ENCODE data around the gene ZMYND15.
"Not testable (repeated sequence)": the region's sequence is repeated elsewhere in the genome, so short reads cannot be mapped to it uniquely, and the experiment has no call there.

DNA sequence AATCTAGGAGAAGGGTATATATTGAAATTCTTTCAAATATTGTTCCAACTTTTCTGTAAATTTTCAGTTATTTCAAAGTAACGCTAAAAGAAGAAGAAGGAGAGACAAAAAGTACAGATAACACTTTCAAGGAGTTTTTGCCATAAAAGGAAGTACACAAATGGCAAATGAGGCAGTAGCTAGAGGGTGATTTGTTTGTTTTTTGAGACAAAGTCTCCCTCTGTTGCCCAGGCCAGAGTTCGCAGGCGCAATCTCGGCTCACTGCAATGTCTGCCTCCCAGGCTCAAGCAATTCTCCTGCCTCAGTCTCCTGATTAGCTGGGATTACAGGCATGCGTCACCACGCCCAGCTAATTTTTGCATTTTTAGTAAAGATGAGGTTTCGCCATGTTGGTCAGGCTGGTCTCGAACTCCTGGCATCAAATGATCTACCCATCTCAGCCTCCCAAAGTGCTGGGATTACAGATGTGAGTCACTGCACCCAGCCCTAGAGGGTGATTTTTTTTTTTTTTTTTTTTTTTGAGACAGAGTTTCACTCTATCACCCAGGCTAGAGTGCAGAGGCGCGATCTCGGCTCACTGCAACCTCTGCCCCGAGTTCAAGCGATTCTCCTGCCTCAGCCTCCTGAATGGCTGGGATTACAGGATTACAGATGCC lies 40.1 kb upstream of the ZMYND15 start:
- TF ChIP-seq, protein P1, sequence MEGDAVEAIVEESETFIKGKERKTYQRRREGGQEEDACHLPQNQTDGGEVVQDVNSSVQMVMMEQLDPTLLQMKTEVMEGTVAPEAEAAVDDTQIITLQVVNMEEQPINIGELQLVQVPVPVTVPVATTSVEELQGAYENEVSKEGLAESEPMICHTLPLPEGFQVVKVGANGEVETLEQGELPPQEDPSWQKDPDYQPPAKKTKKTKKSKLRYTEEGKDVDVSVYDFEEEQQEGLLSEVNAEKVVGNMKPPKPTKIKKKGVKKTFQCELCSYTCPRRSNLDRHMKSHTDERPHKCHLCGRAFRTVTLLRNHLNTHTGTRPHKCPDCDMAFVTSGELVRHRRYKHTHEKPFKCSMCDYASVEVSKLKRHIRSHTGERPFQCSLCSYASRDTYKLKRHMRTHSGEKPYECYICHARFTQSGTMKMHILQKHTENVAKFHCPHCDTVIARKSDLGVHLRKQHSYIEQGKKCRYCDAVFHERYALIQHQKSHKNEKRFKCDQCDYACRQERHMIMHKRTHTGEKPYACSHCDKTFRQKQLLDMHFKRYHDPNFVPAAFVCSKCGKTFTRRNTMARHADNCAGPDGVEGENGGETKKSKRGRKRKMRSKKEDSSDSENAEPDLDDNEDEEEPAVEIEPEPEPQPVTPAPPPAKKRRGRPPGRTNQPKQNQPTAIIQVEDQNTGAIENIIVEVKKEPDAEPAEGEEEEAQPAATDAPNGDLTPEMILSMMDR (IDR thresholded peaks at IDR 0.05; ENCODE audit: low read depth, low read length) = not testable (repeated sequence)
- TF ChIP-seq EZH2phosphoT487 (IDR thresholded peaks at IDR 0.05; ENCODE audit: low read depth) = not testable (repeated sequence)
